Endometrial microvascular endothelial cells (primary cell): ENCODE data around the gene RAMAC. TPM values are rescaled to one million over a fixed set of nuclear protein-coding genes. Genes with fewer than 3 reads are reported as not detected.

Experiments
- in situ Hi-C: cut with HindIII; loops from 2 replicates; pipeline ENCODE4 v1.10.0; 2017; ENCODE audit warnings: low sequenced_read_pairs, low pct_unique_long_range_greater_than_20kb; ENCODE audit errors: inconsistent ontology term
- total RNA-seq: library from RNA; depleted of rRNA; stranded (reverse); fragments of >200 nt; gene quantifications from one replicate; pipeline ENCODE4 v1.2.3, GENCODE V29; 2015; ENCODE audit errors: inconsistent ontology term

The RAMAC gene
- total RNA-seq, 1 donor from 2014 or later = 19.0 TPM

DNA sequence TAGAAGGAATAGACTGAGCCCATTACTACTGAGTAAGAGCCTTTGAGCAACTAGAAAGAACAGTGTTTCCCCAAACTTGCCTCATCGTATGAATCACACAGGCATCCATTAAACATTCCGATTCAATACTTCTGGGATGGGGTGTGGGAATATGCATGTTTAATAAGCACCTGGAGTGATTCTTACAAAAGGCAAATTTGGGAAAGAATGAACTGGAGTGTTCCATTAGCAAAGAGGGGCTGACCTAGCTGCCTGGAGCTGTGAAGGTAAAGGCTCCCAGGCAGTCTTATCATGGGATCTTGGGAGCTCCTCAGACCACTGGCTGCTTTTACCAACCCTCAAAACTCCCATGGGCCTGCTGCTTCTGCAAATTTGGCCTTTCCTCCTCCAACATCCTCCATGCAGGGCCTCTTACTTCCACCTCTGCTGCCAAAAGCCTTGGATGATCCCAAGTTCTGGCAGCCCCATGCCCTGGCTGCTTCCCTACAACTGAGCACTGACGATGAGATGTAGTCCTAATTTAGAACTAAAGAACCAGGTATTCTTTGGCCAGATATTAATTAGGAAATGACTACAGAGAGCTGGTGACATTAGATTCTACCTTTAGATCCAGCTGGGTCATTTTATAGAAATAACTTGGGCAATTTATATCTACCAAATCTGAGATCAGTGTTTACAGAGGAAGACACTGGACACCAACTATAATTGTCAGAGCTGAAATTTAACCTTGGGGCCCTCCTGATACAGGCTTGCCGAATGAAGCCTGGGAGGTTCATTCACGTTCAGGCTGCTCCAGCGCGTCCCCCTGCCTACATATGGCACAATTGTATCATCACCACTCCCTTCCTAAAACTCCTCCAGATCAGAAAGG is 22.3 kb upstream of the RAMAC start:
- in situ Hi-C loops = no loop called here

DNA sequence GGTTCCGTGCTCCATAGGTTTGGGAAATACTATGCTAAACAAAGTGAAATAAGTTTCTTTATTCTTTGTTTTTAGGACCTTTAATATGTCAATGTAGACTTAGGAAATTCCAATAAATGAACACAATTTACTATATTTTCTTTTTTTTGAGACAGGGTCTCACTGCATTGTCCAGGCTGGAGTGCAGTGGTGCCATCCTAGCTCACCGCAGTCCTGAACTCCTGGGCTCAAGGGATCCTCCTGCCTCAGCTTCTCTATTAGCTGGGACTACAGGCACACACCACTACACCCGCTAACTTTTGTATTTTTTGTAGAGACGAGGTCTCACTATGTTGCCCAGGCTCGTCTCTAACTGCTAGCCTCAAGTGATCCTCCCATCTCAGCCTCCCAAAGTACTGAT is 21.1 kb upstream of the RAMAC start:
- in situ Hi-C loops = no loop called here

DNA sequence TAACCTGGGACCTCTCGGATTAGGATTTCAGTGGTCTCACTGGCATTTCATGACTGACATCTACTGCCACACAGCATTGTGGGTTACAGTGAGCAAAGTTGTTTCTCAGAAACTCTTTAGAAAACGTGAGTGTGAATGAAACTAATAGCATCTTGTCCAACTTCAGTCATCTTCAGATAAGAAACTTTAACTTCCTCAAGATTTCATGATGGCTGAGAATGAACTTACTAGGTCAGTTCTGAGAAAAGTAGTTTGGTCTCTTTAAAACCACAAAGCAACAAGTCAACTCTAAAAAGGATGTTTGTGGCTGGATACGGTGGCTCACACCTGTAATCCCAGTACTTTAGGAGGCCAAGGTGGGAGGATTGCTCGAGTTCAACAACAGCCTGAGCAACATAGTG is 19.3 kb upstream of the RAMAC start:
- in situ Hi-C loops = no loop called here

DNA sequence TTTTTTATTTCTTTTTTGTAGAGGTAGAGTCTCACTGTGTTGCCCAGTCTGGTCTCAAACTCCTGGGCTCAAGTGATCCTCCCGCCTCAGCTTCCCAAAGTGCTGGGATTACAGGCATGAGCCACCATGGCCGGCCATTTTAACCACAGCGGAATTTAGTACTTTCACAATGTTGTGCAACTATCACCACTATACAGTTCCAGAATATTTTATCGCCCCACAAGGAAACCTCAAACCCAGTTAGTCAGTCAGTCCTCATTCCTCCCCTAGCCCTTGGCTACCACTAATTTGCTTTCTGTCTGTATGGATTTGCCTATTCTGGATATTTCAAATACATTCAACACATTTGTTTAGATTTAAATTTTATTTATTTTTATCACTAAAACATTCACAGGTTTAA is 17.9 kb upstream of the RAMAC start:
- in situ Hi-C loops = no loop called here

DNA sequence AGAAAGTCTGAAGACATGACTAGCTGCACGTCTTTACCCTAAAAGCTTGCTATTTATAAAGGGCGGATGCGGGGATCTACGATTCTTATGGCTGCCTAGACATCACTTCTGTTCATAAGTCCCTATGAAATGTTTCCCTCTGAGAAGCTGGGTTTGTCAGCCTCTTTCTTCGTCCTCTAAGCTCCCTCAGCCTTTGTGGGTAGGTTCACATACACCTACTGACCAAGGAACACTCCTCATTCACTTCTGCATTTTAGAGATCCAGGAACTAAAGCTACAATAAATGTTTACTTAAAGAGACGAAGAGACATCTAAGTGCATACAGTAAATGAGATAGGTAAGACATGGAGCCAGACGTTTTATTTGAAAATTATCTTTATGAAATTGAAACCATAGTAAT is 16.7 kb upstream of the RAMAC start:
- in situ Hi-C loops = no loop called here

DNA sequence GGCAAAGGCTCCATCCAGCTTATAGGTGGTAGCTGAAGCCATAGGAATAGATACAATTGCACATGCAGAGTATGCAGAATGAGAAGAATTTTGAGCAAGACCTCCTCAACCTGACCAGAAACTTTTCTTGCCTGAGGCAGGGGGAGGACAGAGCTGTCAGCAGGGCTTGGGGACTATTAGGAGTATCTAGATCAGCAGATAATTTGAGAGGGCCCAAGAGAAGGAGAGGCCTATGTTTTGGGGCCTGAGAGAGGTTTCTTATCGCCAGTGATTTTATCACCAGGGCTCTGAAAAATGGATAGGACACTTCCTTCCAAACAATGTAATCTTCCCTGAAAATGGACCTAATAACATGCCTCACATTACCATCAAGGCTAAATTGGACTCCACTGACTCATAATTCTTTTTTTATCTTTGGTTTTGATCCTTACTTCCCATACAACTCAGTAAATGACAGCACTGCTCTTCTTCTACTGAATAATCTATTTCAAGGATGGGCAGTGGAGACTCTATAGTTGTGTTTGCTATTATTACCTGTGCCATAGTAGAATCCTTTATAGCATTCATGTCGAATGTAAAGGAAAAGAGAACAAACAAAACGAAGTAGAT is 15.8 kb upstream of the RAMAC start:
- in situ Hi-C loops = no loop called here

DNA sequence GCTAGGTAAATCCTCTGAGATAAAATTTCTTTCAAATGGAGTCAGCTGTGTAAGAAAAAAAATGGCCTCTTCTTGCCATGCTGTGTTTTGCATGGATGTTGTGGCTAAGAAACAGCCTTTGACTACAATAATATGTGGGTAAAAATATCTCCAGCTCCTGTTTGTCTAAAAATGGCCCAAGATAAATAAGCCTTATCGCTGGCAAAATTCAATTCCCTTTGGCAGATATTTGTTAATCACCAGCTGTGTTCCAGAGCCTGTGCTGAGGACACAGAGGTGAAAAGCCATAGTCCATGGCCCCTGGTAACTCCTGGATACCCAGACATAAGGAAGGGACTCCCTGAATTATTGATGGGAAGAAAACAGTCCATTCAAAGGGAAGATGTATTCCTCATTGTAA is 15.3 kb upstream of the RAMAC start:
- in situ Hi-C loops = no loop called here

DNA sequence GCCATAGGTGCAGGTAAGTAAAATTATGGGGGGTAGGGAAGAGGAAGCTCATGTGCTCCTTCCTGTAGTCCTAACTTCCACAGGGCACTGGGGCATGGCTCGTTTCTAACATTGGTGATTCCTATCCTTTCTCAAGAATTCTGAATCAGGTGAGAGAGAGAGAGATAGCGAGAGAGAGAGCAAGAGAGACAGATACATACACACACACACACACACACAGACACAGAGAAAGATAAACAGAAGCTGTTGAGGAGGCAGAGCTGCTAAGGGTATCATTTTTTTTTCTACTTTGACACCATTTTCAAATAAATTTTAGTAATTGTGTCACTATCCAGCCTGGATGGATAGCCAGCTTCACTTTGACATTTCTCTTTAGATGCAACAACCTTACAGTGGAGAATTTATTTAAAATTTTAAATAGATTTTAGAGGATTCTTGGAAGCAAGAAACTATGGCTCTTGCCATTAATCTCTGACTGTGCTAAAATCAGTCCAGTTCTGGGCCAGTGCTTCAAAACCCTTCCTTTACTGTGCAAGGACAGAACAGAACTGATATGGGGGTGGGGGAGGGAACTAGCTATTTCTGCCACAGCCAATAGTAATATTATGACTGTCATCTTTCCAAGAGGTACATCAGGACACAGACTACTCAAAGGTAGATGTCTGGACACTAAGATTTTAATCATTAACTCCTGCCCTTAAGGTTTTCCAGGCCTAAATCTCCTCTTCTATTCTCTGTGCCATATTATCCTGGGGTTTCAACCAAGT is 14.6 kb upstream of the RAMAC start:
- in situ Hi-C loops = no loop called here

DNA sequence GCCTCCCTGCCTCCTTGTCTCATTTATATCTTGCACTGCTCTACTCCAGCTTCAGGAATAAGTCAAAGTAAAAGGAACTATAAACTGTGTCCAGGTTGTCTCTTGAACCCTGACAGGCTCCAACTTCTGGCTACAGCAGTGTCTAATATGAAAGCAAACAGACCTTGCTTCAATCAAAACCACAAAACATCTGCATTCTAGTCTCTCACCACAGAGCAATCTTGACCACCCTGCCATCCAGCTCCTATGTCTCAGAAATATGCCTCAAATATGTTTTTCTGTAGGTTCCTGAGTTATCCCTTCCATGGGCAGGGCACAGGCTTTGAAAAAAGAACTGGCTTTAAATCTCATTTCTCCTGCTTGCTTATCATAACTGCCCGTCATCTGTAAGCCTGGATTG is 13.0 kb upstream of the RAMAC start:
- in situ Hi-C loops = no loop called here

DNA sequence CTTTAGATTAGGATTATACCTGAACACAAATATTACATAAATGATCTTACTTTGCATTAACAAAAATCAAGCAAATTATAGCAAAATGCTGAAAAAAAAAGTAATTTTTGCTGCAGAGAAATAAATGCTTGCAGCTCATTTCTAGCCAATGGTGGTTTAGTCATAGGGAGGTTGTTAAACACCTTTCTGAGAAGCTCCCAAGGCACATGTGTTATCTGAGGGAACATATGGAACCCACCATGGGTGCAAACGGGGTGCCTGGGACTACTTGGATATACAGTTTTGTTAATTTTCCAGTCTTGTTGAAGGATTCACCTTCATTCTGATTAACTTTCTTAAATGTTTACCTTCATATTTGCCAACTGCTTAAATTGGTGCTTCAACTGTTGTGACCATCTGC is 8.9 kb upstream of the RAMAC start:
- in situ Hi-C loops = no loop called here

DNA sequence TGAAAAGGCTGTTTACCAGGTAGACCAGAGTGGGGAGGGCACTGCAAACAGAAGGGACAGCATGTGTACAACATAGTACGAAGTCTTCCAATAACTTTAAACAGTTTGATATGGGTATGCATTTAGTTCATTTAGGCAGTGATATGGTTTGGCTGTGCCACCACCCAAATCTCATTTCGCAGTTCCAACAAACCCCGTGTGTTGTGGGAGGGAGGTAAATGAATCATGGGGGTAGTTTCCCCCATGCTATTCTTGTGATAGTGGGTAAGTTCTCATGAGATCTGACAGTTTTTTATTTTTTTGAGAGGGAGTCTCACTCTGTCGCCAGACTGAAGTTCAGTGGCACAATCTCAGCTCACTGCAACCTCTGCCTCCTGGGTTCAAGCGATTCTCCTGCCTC is 7.6 kb upstream of the RAMAC start:
- in situ Hi-C loops = no loop called here

DNA sequence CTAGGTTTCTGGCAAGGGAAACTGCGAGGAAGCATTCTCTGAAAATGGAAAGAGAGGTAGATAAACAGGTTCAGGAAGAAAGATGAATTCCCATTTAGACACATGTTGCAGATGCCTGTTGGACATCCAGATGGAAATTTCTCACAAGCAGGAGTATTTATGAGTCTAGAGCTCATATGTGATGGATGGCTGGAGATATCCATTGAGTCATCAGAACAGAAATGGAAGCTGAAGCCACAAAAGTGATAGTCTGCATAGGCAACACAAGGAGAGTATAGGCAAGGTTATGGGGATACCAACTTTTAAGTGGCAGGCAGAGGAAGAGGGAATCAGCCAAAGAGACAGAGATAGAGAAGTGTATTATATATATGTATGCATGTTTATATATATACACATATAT is 6.3 kb upstream of the RAMAC start:
- in situ Hi-C loops = no loop called here

DNA sequence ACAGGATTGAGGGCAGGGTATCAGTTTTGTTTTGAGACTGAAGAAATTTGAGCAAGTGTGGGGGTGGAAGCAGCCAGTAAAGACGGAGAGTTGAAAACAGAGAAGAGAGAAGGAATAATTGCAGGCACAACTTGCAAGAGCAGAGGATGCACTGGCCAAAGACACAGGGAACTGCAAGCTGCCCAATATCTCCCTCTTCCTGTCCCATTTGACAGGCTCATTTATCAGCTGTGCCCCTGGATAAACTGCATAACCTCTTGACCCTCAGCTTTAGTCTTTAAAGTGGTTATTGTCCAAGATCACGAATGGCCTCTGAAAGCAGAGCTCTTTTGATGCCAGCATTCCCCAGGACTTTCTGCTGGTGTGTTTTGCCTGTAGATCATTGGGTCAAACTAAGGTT is 5.0 kb upstream of the RAMAC start:
- in situ Hi-C loops = no loop called here

DNA sequence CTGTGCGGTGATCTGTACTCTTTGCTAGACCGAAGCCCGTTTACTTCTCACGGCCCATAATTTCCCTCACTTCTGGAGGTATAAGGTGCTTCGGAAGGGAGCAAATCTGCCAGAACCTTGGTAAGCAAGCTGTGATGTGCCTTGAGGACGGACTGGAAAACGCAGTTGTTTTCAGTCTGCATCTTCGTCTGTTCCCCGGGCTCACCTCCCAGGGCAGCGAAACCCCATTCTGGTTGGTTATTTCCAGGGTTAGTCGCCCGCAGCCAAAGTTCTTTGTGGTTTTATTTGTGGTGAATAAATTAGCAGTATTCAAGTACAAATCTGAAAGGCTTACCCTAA is 401 bp downstream of the RAMAC start:
- in situ Hi-C loops = no loop called here

DNA sequence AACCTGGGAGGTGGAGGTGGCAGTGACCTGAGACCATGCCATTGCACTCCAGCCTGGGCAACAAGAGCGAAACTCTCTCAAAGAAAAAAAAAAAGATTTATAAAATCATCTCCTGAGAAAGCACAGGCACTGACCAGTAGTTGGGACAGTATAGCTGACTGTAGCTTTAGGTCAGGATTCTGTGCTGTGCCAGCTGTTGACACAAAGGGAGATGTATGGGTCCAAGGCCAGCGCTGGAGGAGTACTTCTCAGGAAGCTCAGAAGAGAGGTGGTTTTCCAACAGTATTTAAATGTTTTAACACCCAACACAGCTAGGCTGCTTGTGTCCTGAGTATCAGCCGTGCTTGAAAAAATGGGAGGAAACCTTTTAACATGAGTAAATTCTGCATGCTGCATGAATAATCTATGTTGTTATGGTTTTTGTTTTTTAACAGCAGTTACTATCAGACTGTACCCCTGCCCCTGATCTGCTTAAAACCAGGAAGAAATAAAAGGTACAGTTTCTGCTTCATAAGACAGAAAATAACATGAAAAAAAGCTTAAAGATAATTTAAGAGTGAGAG is 6.5 kb downstream of the RAMAC start:
- in situ Hi-C loops = no loop called here

DNA sequence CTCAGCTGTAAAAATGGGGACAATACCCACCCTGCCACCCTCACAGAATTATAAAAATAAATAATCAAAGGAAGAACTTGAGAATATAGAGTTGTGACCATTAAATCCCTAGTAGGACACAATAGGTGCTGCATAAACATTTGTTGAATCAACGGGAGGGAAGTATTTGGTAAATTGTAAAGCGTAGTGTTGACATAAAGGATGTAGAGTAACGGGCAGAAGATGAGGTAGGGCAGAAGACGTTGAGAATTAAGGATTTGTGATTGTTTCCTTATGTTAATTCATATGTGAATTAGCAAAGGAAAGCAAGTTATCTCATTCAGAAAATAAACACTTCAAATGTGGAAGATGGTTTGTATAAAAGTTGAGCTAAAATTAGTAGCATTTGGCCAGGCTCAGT is 7.1 kb downstream of the RAMAC start:
- in situ Hi-C loops = no loop called here

DNA sequence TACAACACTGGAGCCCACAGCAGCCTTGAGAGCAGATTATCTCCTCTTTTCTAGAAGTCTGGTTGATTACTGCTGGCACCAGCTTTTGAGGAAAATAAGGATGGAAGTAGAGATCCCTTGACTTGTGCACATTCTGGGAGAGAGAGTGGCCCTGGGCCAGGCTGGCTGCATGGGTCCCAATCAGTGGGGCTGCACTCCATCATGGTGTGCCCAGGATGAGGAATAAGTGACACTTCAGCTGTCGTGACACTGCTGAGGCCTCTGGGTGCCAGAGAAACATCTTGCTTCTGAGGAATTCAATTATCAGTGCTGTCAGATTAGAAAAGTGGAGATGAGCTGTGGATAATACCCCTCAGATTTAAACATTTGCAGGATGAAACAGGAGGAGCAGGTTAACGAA is 9.1 kb downstream of the RAMAC start:
- in situ Hi-C loops = no loop called here

DNA sequence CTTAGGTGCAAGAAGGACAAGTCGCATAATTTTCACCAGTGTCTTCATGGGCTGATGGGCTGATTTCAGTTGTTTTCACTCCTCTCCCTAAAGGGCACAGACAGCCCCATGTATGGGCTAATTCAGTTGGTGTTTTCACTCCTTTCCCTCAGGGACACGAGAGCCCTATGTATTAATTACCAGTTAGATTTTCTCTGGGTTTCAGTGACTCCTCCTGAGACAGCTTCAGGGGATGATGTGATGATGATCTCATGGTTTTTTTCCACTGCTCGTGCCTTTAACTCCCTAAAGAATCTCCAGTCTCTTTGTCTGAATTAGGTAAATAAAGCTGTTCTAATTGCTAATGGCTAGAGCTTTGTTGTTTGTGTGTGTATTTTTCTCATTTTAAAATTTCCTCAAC is 9.9 kb downstream of the RAMAC start:
- in situ Hi-C loops = no loop called here

DNA sequence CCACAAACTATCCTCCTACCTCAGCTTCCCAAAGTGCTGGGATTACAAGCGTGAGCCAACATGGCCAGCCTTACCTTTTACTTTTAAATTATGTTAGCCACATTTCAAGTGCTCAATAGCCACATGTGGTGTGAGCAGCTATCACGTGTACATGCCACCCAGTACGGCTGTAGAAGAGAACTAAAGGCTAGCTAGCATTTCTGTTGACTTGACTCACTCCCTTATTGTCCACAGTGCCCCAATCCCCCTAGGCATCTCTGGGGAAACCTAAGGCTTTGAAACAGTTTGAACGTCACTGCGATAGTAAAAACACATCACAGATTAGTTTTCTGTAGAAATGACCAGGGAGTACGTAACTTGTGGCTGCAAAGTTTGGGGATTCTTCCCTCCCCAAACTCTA is 13.4 kb downstream of the RAMAC start:
- in situ Hi-C loops = no loop called here
